SKM-1 treated with dmso at 0.1 percent for 144 hours (cell line): ENCODE data around the gene ARRDC1.
"Not testable (repeated sequence)": the region's sequence is repeated elsewhere in the genome, so short reads cannot be mapped to it uniquely, and the experiment has no call there.

Source experiments
- DNase-seq: peaks from one replicate; lab custom pipeline; 2025; ENCODE audit not compliant: unreplicated experiment; lab: John Stamatoyannopoulos, UW

The ARRDC1 gene

GRCh38 chr9:137613259-137613658, 7.8 kb downstream of the ARRDC1 start:
- DNase-seq = no peak

GRCh38 chr9:137613738-137614523, 8.4 kb downstream of the ARRDC1 start:
- DNase-seq = no peak

- DNase-seq = no peak
Observed at GRCh38 chr9:137614631-137615386, 9.3 kb downstream of the ARRDC1 start.

GRCh38 chr9:137615387-137615871, 9.9 kb downstream of the ARRDC1 start:
- DNase-seq = no peak

GRCh38 chr9:137618105-137619067, 12.9 kb downstream of the ARRDC1 start, which contains the start of gene EHMT1:
Gene EHMT1, plus strand, starts transcription at chr9:137619005. Its CDS starts 24 bp downstream, at chr9:137619029.
- DNase-seq = peak; percentile 76

- no peak for DNase-seq
Observed at GRCh38 chr9:137619240-137620047, 14.0 kb downstream of the ARRDC1 start.

GRCh38 chr9:137620048-137620405, 14.5 kb downstream of the ARRDC1 start:
- no peak for DNase-seq

GRCh38 chr9:137620581-137620980, 15.1 kb downstream of the ARRDC1 start:
- DNase-seq = no peak

- no peak for DNase-seq
Observed at GRCh38 chr9:137621131-137621757, 15.8 kb downstream of the ARRDC1 start.

GRCh38 chr9:137622211-137622610, 16.7 kb downstream of the ARRDC1 start:
- not testable (repeated sequence) for DNase-seq

GRCh38 chr9:137626464-137626863, 21.0 kb downstream of the ARRDC1 start:
- no peak for DNase-seq

- not testable (repeated sequence) for DNase-seq
Observed at GRCh38 chr9:137627406-137627805, 21.9 kb downstream of the ARRDC1 start.

GRCh38 chr9:137630126-137630525, 24.6 kb downstream of the ARRDC1 start:
- DNase-seq = no peak

GRCh38 chr9:137630679-137631078, 25.2 kb downstream of the ARRDC1 start:
- DNase-seq = no peak

- DNase-seq = no peak
Observed at GRCh38 chr9:137631345-137632229, 26.1 kb downstream of the ARRDC1 start.

- no peak for DNase-seq
Observed at GRCh38 chr9:137632230-137633161, 27.0 kb downstream of the ARRDC1 start.

- DNase-seq = no peak
Observed at GRCh38 chr9:137634016-137634415, 28.5 kb downstream of the ARRDC1 start.

- no peak for DNase-seq
Observed at GRCh38 chr9:137638680-137639079, 33.2 kb downstream of the ARRDC1 start.
